HepG2 (cell line): ENCODE results near the gene CD81. TPM values are rescaled to one million over a fixed set of nuclear protein-coding genes. Genes with fewer than 3 reads are reported as not detected.

Experiments used
- ATAC-seq: fragments of 200-7000 bp; cut with Tn5 transposase; 3 replicates; pipeline ENCODE4 v1.9.1; 2020; ENCODE audit warnings: mild to moderate bottlenecking, moderate library complexity
- BruUV-seq: library from RNA; stranded (reverse); fragments of 400-500 nt; replicated peaks from 2 replicates; lab custom pipeline; 2021; lab: Mats Ljungman, UMichigan
- CTCF ChIA-PET: fragments of 300-600 bp; formaldehyde crosslinking; extraction: SDS; loops from one replicate; lab custom pipeline; 2021; ENCODE audit warnings: low total read pairs, inconsistent platforms, low intra/inter-chr PET ratio; lab: Yijun Ruan, JAX
- POLR2A ChIA-PET: fragments of 350-600 bp; sonication (Branson Sonifier 250); formaldehyde crosslinking; loops from one replicate; lab custom pipeline; 2020; ENCODE audit warnings: antibody characterized with exemption, inconsistent platforms; lab: Yijun Ruan, JAX
- DNase-seq: peaks from one replicate; pipeline ENCODE4 v3.0.0-alpha.2; 2015; ENCODE audit warnings: low spot score
- FAIRE-seq: peaks from 3 replicates; lab custom pipeline; 2011; peaks lifted over from hg19 to GRCh38; lab: Jason Lieb, UNC
- H2AFZ ChIP-seq: one replicate; pipeline ENCODE4 v1.6.1; 2011; ENCODE audit warnings: low read length, inconsistent platforms
- H3K27ac ChIP-seq: fragments of 300-600 bp; 3 replicates; pipeline ENCODE4 v1.8.0; 2011; ENCODE audit warnings: mixed run types, mild to moderate bottlenecking, mixed read lengths, low read length, inconsistent platforms; ENCODE audit not compliant: insufficient read depth; ENCODE audit errors: extremely low read length
- H3K27me3 ChIP-seq, 2 experiments: fragments of 200-600 bp in 1 of 2; 2 replicates in 1 of 2; 3 replicates in 1 of 2; pipeline versions ENCODE4 v1.6.0 to v1.8.0; 2011; ENCODE audit warnings: low read length in 2 of 2, mild to moderate bottlenecking in 2 of 2, moderate library complexity in 2 of 2, inconsistent platforms in 1 of 2; ENCODE audit not compliant: insufficient read depth in 2 of 2, control insufficient read depth in 1 of 2
- H3K36me3 ChIP-seq, 2 experiments: fragments of 200-600 bp in 1 of 2; replicated peaks in 1 of 2; 2 replicates in 1 of 2; 3 replicates in 1 of 2; pipeline versions ENCODE4 v1.5.1 to v1.8.0; 2011; ENCODE audit warnings: low read length in 2 of 2, inconsistent platforms in 1 of 2; ENCODE audit not compliant: insufficient read depth in 2 of 2, control insufficient read depth in 1 of 2
- H3K4me1 ChIP-seq: 2 replicates; pipeline ENCODE4 v1.5.1; 2012; ENCODE audit warnings: low read length, inconsistent platforms; ENCODE audit not compliant: insufficient read depth
- H3K4me2 ChIP-seq: 2 replicates; pipeline ENCODE4 v1.6.0; 2011; ENCODE audit warnings: low read depth, low read length, inconsistent platforms
- H3K4me3 ChIP-seq, 3 experiments: fragments of 200-600 bp in 1 of 3; sonication (generic), shearing (Covaris generic) in 1 of 3; replicated peaks in 1 of 3; 2 replicates each; pipeline ENCODE4 v1.5.1; 2011 to 2016; ENCODE audit warnings: low read length in 3 of 3, inconsistent platforms in 2 of 3, low read depth in 2 of 3, mild to moderate bottlenecking in 2 of 3, control low read depth in 1 of 3, mixed read lengths in 1 of 3; ENCODE audit not compliant: insufficient read depth in 1 of 3
- H3K79me2 ChIP-seq: one replicate; pipeline ENCODE4 v1.6.1; 2011; ENCODE audit warnings: low read length, inconsistent platforms; ENCODE audit not compliant: insufficient read depth
- H3K9ac ChIP-seq: 2 replicates; pipeline ENCODE4 v1.6.0; 2011; ENCODE audit warnings: mild to moderate bottlenecking, low read depth, low read length, inconsistent platforms; ENCODE audit not compliant: insufficient read depth
- H3K9me3 ChIP-seq: 2 replicates; pipeline ENCODE4 v1.5.1; 2012; ENCODE audit warnings: mild to moderate bottlenecking, low read length
- H4K20me1 ChIP-seq: 2 replicates; pipeline ENCODE4 v1.6.0; 2011; ENCODE audit warnings: inconsistent platforms, mild to moderate bottlenecking, low read length, moderate library complexity; ENCODE audit not compliant: insufficient read depth
- BHLHE40 ChIP-seq: IDR thresholded peaks from 2 replicates; pipeline ENCODE4 v1.6.1; 2011; ENCODE audit warnings: low read length, improper control_type of control experiment
- BORCS8-MEF2B ChIP-seq: sonication (generic); formaldehyde crosslinking; IDR thresholded peaks from 2 replicates; pipeline ENCODE4 v1.8.0; 2022; ENCODE audit warnings: mild to moderate bottlenecking, missing genetic modification reagents
- CENPX ChIP-seq: sonication (generic); formaldehyde crosslinking; IDR thresholded peaks from 2 replicates; pipeline ENCODE4 v1.9.0; 2021; ENCODE audit warnings: mild to moderate bottlenecking, missing genetic modification reagents, moderate library complexity
- CHD4 ChIP-seq: fragments of 200-600 bp; sonication (generic); IDR thresholded peaks from 2 replicates; pipeline ENCODE4 v1.7.0; 2017; ENCODE audit warnings: mild to moderate bottlenecking, low read length, borderline replicate concordance
- FOXO1 ChIP-seq: sonication (generic); formaldehyde crosslinking; IDR thresholded peaks from 2 replicates; pipeline ENCODE4 v1.4.0; 2020; ENCODE audit warnings: missing genetic modification reagents
- KLF6 ChIP-seq: IDR thresholded peaks from 2 replicates; pipeline ENCODE4 v1.8.0; 2016; ENCODE audit warnings: missing biosample characterization, missing genetic modification reagents
- ONECUT2 ChIP-seq: sonication (generic); formaldehyde crosslinking; IDR thresholded peaks from 2 replicates; pipeline ENCODE4 v1.4.0; 2020; ENCODE audit warnings: missing genetic modification reagents
- PHB2 ChIP-seq: fragments of 450-650 bp; IDR thresholded peaks from 2 replicates; pipeline ENCODE4 v1.6.1; 2018; ENCODE audit not compliant: partially characterized antibody
- ZMYM3 ChIP-seq: sonication (generic); formaldehyde crosslinking; IDR thresholded peaks from 2 replicates; pipeline ENCODE4 v1.5.1; 2020; ENCODE audit warnings: mild to moderate bottlenecking, missing genetic modification reagents
- ZNF138 ChIP-seq: sonication (generic); formaldehyde crosslinking; IDR thresholded peaks from 2 replicates; pipeline ENCODE4 v1.5.0; 2020; ENCODE audit warnings: mild to moderate bottlenecking, low read depth, missing genetic modification reagents
- ZNF350 ChIP-seq: sonication (generic); formaldehyde crosslinking; IDR thresholded peaks from 2 replicates; pipeline ENCODE4 v1.4.0; 2020; ENCODE audit warnings: mild to moderate bottlenecking, low read depth, missing genetic modification reagents, borderline replicate concordance
- ZSCAN12 ChIP-seq: sonication (generic); formaldehyde crosslinking; IDR thresholded peaks from 2 replicates; pipeline ENCODE4 v1.9.0; 2021; ENCODE audit warnings: mild to moderate bottlenecking, missing genetic modification reagents
- WGBS: methylation state at CpG from one replicate; pipeline ENCODE4 v1.1.6; 2017; ENCODE audit warnings: low lambda C conversion rate; 5-methylcytosine and 5-hydroxymethylcytosine counted together
- in situ Hi-C: cut with HindIII; loops from 2 replicates; pipeline ENCODE4 v1.10.0; 2017; ENCODE audit warnings: low pct_unique_long_range_greater_than_20kb; ENCODE audit not compliant: extremely low pct_ligation_motif_present
- intact Hi-C: fragments of 100-400 bp; cut with micrococcal nuclease; formaldehyde crosslinking; loops from one replicate; pipeline ENCODE4 v1.10.0; 2022; ENCODE audit not compliant: unreplicated experiment
- polyA plus RNA-seq, 8 experiments: library from polyadenylated mRNA; depleted of rRNA in 3 of 8; stranded (reverse) in 7 of 8; unstranded in 1 of 8; fragments of >200 nt; fragmentation: Illumina TruSeq in 4 of 8; extraction: Trizol in 4 of 8; gene quantifications; 2 replicates each; pipeline versions ENCODE4 v1.2.1 to v1.2.3, GENCODE V29; 2011 to 2016; ENCODE audit warnings: low read depth in 4 of 8, missing spikeins in 1 of 8, mixed read lengths in 1 of 8; ENCODE audit not compliant: insufficient read depth in 1 of 8
- total RNA-seq, 5 experiments: library from RNA; depleted of rRNA; stranded (reverse); fragments of >200 nt; fragmentation: Illumina TruSeq; extraction: Trizol; gene quantifications; 2 replicates each; pipeline ENCODE4 v1.2.3, GENCODE V29; 2016; ENCODE audit warnings: low read depth in 1 of 5
- TF ChIP-seq, protein P1 (sequence below): sonication (generic); formaldehyde crosslinking; IDR thresholded peaks from 2 replicates; pipeline ENCODE4 v1.4.0; 2020; ENCODE audit warnings: mild to moderate bottlenecking, missing genetic modification reagents

Gene CD81
- total and polyA plus RNA-seq, 2 of the 13 experiments (the other 11 are each of a cell fraction or from before 2014, with no cell fraction given) = not detected

DNA sequence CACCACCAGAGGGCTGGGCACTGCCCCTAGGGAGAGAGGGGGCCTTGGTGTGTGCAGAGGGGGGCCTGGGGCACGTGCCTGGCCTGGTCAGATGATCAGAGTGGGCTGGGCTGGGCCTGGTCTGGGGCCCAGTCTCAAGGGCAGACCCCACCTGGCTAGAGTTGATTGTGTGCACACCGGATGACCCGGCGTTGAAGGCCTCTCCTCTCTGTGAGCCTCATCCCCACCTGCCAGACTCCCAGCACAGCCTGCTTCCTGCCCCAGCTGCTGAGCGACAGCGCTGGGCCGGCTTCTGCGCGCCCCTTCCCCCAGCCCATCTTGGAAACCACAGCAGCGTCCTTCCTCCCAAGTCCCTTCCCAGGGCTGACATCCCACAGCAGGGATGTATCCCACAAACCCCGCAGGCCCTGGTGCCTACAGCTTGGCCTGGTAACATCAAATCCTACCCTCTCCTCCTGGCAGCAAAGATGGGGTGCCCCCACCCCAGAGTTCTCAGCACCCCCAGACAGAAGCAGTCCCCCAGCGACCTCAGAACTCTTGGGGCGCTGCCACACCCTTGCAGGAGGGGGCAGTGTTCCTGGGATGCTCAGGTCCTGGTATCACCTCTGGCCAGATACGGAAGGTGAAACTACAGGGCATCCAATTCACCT lies 12.4 kb downstream of the CD81 start:
- peaks cover 17 to 62% of the 10 kb centered on the region in 2 experiments; a peak in 4 of 5 replicates for H3K27me3 ChIP-seq
- H3K4me3 ChIP-seq = no peak overlapping the region
- intact Hi-C loops (no loop called here), in situ Hi-C loops (no loop called here)
- no peak overlapping the region for H2AFZ ChIP-seq
- POLR2A ChIA-PET = no interaction called here
- H3K9me3 ChIP-seq = no peaks in the 10 kb centered on the region
- H3K4me2 ChIP-seq = no peak overlapping the region
- TF ChIP-seq BHLHE40 (0 out of 2 replicates have a peak, but pooled peaks have one; percentile 15), ZNF138 (CRISPR knock-in tag) (no peak)
- H3K4me1 ChIP-seq = no peaks in the 10 kb centered on the region
- no peak for FAIRE-seq
- no peak for ATAC-seq
- CTCF ChIA-PET = no interaction called here
- no TSS peak for BruUV-seq
- WGBS = 14% methylated on average over 9 of the region's 14 CpGs
- H3K27ac ChIP-seq = no peak overlapping the region
- H3K79me2 ChIP-seq = no peaks in the 10 kb centered on the region
- H3K9ac ChIP-seq = no peak overlapping the region
- H4K20me1 ChIP-seq = no peaks in the 10 kb centered on the region
- no peak for DNase-seq
- no peaks in the 10 kb centered on the region for H3K36me3 ChIP-seq

DNA sequence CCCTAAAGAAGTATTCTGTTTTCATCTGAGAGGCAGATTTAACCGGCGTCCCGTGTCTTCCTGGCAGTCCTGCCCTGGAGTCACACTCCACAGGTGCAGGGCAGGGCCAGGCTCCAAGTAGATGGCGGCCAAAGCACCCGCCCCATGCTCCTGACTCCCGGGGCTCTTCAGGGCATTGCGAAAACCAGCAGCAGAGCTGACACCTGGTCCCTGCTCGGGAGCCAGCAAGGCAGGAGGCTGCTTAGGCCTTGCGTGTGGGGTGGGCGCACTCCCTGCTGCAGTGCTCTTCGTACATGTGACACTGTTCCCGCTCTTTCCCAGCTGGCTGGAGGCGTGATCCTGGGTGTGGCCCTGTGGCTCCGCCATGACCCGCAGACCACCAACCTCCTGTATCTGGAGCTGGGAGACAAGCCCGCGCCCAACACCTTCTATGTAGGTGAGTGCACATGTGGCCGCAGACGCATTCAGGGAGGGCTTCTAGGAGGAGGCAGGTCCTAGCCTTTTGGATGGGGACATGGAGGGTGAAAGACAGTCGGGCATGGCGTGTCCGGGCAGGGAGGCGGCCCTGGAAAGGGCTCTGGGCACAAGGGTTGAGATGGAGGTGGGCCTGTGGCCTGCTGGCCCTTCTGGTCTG lies 13.1 kb downstream of the CD81 start:
- no peaks in the 10 kb centered on the region for H3K79me2 ChIP-seq
- H3K4me2 ChIP-seq = no peak overlapping the region
- H3K9ac ChIP-seq = no peak overlapping the region
- POLR2A ChIA-PET = no interaction called here
- H3K27ac ChIP-seq = no peak overlapping the region
- no peak overlapping the region for H2AFZ ChIP-seq
- intact Hi-C loops = no loop called here
- no peak for ATAC-seq
- H4K20me1 ChIP-seq = no peaks in the 10 kb centered on the region
- no peaks in the 10 kb centered on the region for H3K36me3 ChIP-seq
- H3K4me3 ChIP-seq = no peak overlapping the region
- no peaks in the 10 kb centered on the region for H3K9me3 ChIP-seq
- FAIRE-seq = no peak
- in situ Hi-C loops = no loop called here
- no peaks in the 10 kb centered on the region for H3K4me1 ChIP-seq
- no TSS peak for BruUV-seq
- CTCF ChIA-PET = no interaction called here
- peaks cover 16 to 56% of the 10 kb centered on the region in 2 experiments; a peak in 4 of 5 replicates for H3K27me3 ChIP-seq
- 53% methylated on average over 11 of the region's 23 CpGs for WGBS
- no peak for DNase-seq
- TF ChIP-seq CHD4 (no peak), KLF6 (CRISPR knock-in tag) (no peak), BORCS8-MEF2B (CRISPR knock-in tag) (no peak), CENPX (CRISPR knock-in tag) (no peak), ZNF350 (CRISPR knock-in tag) (no peak), ONECUT2 (no peak), FOXO1 (no peak), ZSCAN12 (CRISPR knock-in tag) (no peak), ZMYM3 (CRISPR knock-in tag) (no peak), PHB2 (no peak)
- TF ChIP-seq, protein P1, sequence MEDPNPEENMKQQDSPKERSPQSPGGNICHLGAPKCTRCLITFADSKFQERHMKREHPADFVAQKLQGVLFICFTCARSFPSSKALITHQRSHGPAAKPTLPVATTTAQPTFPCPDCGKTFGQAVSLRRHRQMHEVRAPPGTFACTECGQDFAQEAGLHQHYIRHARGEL (CRISPR knock-in tag) = no peak
